SK-N-SH treated with all-trans-retinoic acid at 6 μM for 48 hours (cell line): Measurements from ENCODE around the gene HAUS1.
"Not testable (repeated sequence)": the region's sequence is repeated elsewhere in the genome, so short reads cannot be mapped to it uniquely, and the experiment has no call there.

Experiments used
- ATAC-seq: fragments of 200-7000 bp; cut with Tn5 transposase; 3 replicates; pipeline ENCODE4 v1.9.1; 2020; ENCODE audit warnings: mild to moderate bottlenecking, moderate library complexity
- CREB5 ChIP-seq: fragments of 250-450 bp; sonication (Bioruptor Pico); IDR thresholded peaks from 2 replicates; pipeline ENCODE4 v1.5.1; 2020; ENCODE audit warnings: low read depth, mild to moderate bottlenecking, moderate library complexity
- CSDC2 ChIP-seq: fragments of 250-450 bp; sonication (Bioruptor Pico); IDR thresholded peaks from 2 replicates; pipeline ENCODE4 v1.5.0; 2020; ENCODE audit warnings: mild to moderate bottlenecking, moderate library complexity
- CSRNP3 ChIP-seq: fragments of 250-450 bp; sonication (Bioruptor Pico); IDR thresholded peaks from 2 replicates; pipeline ENCODE4 v1.5.1; 2021; ENCODE audit warnings: mild to moderate bottlenecking, moderate library complexity
- ESRRG ChIP-seq: fragments of 250-450 bp; sonication (Bioruptor Pico); IDR thresholded peaks from 2 replicates; pipeline ENCODE4 v1.6.1; 2021; ENCODE audit warnings: mild to moderate bottlenecking
- GLIS3 ChIP-seq: fragments of 250-450 bp; sonication (Bioruptor Pico); IDR thresholded peaks from 2 replicates; pipeline ENCODE4 v1.5.0; 2020; ENCODE audit warnings: mild to moderate bottlenecking, moderate library complexity
- ISL1 ChIP-seq: fragments of 250-450 bp; sonication (Bioruptor Pico); IDR thresholded peaks from 2 replicates; pipeline ENCODE4 v2.1.2; 2022; ENCODE audit warnings: mild to moderate bottlenecking, moderate library complexity
- OSR1 ChIP-seq: fragments of 250-450 bp; sonication (Bioruptor Pico); IDR thresholded peaks from 2 replicates; pipeline ENCODE4 v1.8.0; 2022; ENCODE audit warnings: moderate library complexity, mild to moderate bottlenecking, inconsistent platforms
- POU6F1 ChIP-seq: fragments of 250-450 bp; sonication (Bioruptor Pico); IDR thresholded peaks from 2 replicates; pipeline ENCODE4 v1.8.0; 2021; ENCODE audit warnings: low read depth, mild to moderate bottlenecking, moderate library complexity, borderline replicate concordance
- PPARA ChIP-seq: fragments of 250-450 bp; sonication (Bioruptor Pico); IDR thresholded peaks from 2 replicates; pipeline ENCODE4 v1.5.0; 2020; ENCODE audit warnings: mild to moderate bottlenecking, borderline replicate concordance
- RARB ChIP-seq: fragments of 250-450 bp; sonication (Bioruptor Pico); IDR thresholded peaks from 2 replicates; pipeline ENCODE4 v1.8.0; 2021; ENCODE audit warnings: mild to moderate bottlenecking, moderate library complexity
- SNAI2 ChIP-seq: fragments of 250-450 bp; sonication (Bioruptor Pico); IDR thresholded peaks from 2 replicates; pipeline ENCODE4 v1.5.0; 2020; ENCODE audit warnings: mild to moderate bottlenecking, moderate library complexity
- TCF4 ChIP-seq: fragments of 250-450 bp; sonication (Bioruptor Pico); IDR thresholded peaks from 2 replicates; pipeline ENCODE4 v1.8.0; 2021; ENCODE audit warnings: mild to moderate bottlenecking, moderate library complexity, borderline replicate concordance
- TOX ChIP-seq: fragments of 250-450 bp; sonication (Bioruptor Pico); IDR thresholded peaks from 2 replicates; pipeline ENCODE4 v1.8.0; 2021; ENCODE audit warnings: mild to moderate bottlenecking, moderate library complexity, borderline replicate concordance
- TSHZ2 ChIP-seq: fragments of 250-450 bp; sonication (Bioruptor Pico); IDR thresholded peaks from 2 replicates; pipeline ENCODE4 v1.5.0; 2020; ENCODE audit warnings: mild to moderate bottlenecking, moderate library complexity
- ZC3H10 ChIP-seq: fragments of 250-450 bp; sonication (Bioruptor Pico); IDR thresholded peaks from 2 replicates; pipeline ENCODE4 v1.5.1; 2021; ENCODE audit warnings: mild to moderate bottlenecking, moderate library complexity
- ZFP3 ChIP-seq: fragments of 250-450 bp; sonication (Bioruptor Pico); IDR thresholded peaks from 2 replicates; pipeline ENCODE4 v1.5.0; 2020; ENCODE audit warnings: mild to moderate bottlenecking, moderate library complexity
- ZFP30 ChIP-seq: fragments of 450-650 bp; formaldehyde crosslinking; IDR thresholded peaks from 2 replicates; pipeline ENCODE4 v1.5.0; 2022; ENCODE audit warnings: mild to moderate bottlenecking, moderate library complexity
- ZNF565 ChIP-seq: fragments of 450-650 bp; formaldehyde crosslinking; conservative IDR thresholded peaks from 2 replicates; pipeline ENCODE4 v1.5.0; 2020; ENCODE audit warnings: low read depth, mild to moderate bottlenecking, moderate library complexity
- ZNF70 ChIP-seq: fragments of 450-650 bp; formaldehyde crosslinking; IDR thresholded peaks from 2 replicates; pipeline ENCODE4 v1.5.0; 2020; ENCODE audit warnings: mild to moderate bottlenecking, moderate library complexity
- ZNF8 ChIP-seq: fragments of 450-650 bp; formaldehyde crosslinking; IDR thresholded peaks from 2 replicates; pipeline ENCODE4 v1.5.0; 2020; ENCODE audit warnings: mild to moderate bottlenecking, moderate library complexity

Gene HAUS1

GRCh38 chr18:46158499-46158898 lies 54.3 kb downstream of the HAUS1 start:
- no peak for TF ChIP-seq CREB5
- no peak for TF ChIP-seq SNAI2 (CRISPR knock-in tag)
- TF ChIP-seq ZNF70 (CRISPR knock-in tag) = no peak
- TF ChIP-seq ZFP3 (CRISPR knock-in tag) = no peak
- TF ChIP-seq TCF4 = no peak
- TF ChIP-seq ZFP30 (CRISPR knock-in tag) = no peak
- no peak for TF ChIP-seq ISL1 (CRISPR knock-in tag)
- no peak for TF ChIP-seq OSR1
- TF ChIP-seq CSDC2 (CRISPR knock-in tag) = no peak
- TF ChIP-seq POU6F1 = no peak
- TF ChIP-seq ZC3H10 (CRISPR knock-in tag) = no peak
- TF ChIP-seq RARB = no peak
- no peak for TF ChIP-seq TSHZ2 (CRISPR knock-in tag)
- TF ChIP-seq PPARA (CRISPR knock-in tag) = no peak
- TF ChIP-seq GLIS3 (CRISPR knock-in tag) = no peak
- TF ChIP-seq ESRRG (CRISPR knock-in tag) = no peak
- no peak for TF ChIP-seq ZNF8 (CRISPR knock-in tag)
- TF ChIP-seq CSRNP3 (CRISPR knock-in tag) = no peak
- no peak for TF ChIP-seq TOX (CRISPR knock-in tag)
- ATAC-seq = no peak

GRCh38 chr18:46160050-46160798 lies 56.0 kb downstream of the HAUS1 start:
- TF ChIP-seq ZFP3 (CRISPR knock-in tag) = no peak
- no peak for TF ChIP-seq ISL1 (CRISPR knock-in tag)
- no peak for TF ChIP-seq CSRNP3 (CRISPR knock-in tag)
- TF ChIP-seq, all 23 proteins: peak for 0
- ATAC-seq = no peak

GRCh38 chr18:46160840-46161239 lies 56.7 kb downstream of the HAUS1 start:
- not testable (repeated sequence) for ATAC-seq

- TF ChIP-seq ZNF565 (CRISPR knock-in tag) = no peak
- TF ChIP-seq, all 23 proteins: peak for 0
- ATAC-seq = no peak
These were observed 57.7 kb downstream of the HAUS1 start for GRCh38 chr18:46161703-46162396.
